ENCODE measurements around the gene SRGAP3.

SRGAP3 gene

GRCh38 chr3:8978551-8978950 is 270.9 kb downstream of the SRGAP3 start:
- H3K4me3 ChIP-seq (ENCODE audit: low read depth, low read length) = no peak overlapping the region
- no peak overlapping the region for H3K9ac ChIP-seq (ENCODE audit: low read length)
- no peak overlapping the region for H3K27ac ChIP-seq (ENCODE audit: low read depth, low read length)
- H3K27me3 ChIP-seq (ENCODE audit: control insufficient read depth, insufficient read depth, low read length) = no peaks in the 10 kb centered on the region
- H3K4me1 ChIP-seq (ENCODE audit: control insufficient read depth, insufficient read depth, low read length) = peaks cover 6% of the 10 kb centered on the region; the same call in 1 of the 2 replicates
- peaks cover 9% of the 10 kb centered on the region for H3K9me3 ChIP-seq (ENCODE audit: control insufficient read depth, insufficient read depth, low read depth, low read length)
- no peaks in the 10 kb centered on the region for H3K36me3 ChIP-seq (ENCODE audit: control insufficient read depth, insufficient read depth, low read length)

- no peaks in the 10 kb centered on the region for H3K36me3 ChIP-seq (ENCODE audit: control insufficient read depth, insufficient read depth, low read length)
- peaks cover 6% of the 10 kb centered on the region; the same call in 1 of the 2 replicates for H3K4me1 ChIP-seq (ENCODE audit: control insufficient read depth, insufficient read depth, low read length)
- no peak overlapping the region for H3K27ac ChIP-seq (ENCODE audit: low read depth, low read length)
- peaks cover 3% of the 10 kb centered on the region; the same call in 1 of the 2 replicates for H3K27me3 ChIP-seq (ENCODE audit: control insufficient read depth, insufficient read depth, low read length)
- H3K9ac ChIP-seq (ENCODE audit: low read length) = no peak overlapping the region
- peaks cover 9% of the 10 kb centered on the region for H3K9me3 ChIP-seq (ENCODE audit: control insufficient read depth, insufficient read depth, low read depth, low read length)
- H3K4me3 ChIP-seq (ENCODE audit: low read depth, low read length) = no peak overlapping the region
Measured at GRCh38 chr3:8976540-8977182, 272.8 kb downstream of the SRGAP3 start.

- H3K36me3 ChIP-seq (ENCODE audit: control insufficient read depth, insufficient read depth, low read length) = no peaks in the 10 kb centered on the region
- H3K9ac ChIP-seq (ENCODE audit: low read length) = no peak overlapping the region
- H3K4me3 ChIP-seq (ENCODE audit: low read depth, low read length) = no peak overlapping the region
- H3K27me3 ChIP-seq (ENCODE audit: control insufficient read depth, insufficient read depth, low read length) = peaks cover 9% of the 10 kb centered on the region; the same call in 1 of the 2 replicates
- H3K27ac ChIP-seq (ENCODE audit: low read depth, low read length) = no peak overlapping the region
- peaks cover 6% of the 10 kb centered on the region; the same call in 1 of the 2 replicates for H3K4me1 ChIP-seq (ENCODE audit: control insufficient read depth, insufficient read depth, low read length)
- H3K9me3 ChIP-seq (ENCODE audit: control insufficient read depth, insufficient read depth, low read depth, low read length) = peaks cover 9% of the 10 kb centered on the region
Measured at GRCh38 chr3:8975081-8976020, 274.1 kb downstream of the SRGAP3 start.

GRCh38 chr3:8974458-8974857 is 275.0 kb downstream of the SRGAP3 start:
- H3K4me3 ChIP-seq (ENCODE audit: low read depth, low read length) = no peak overlapping the region
- no peak overlapping the region for H3K9ac ChIP-seq (ENCODE audit: low read length)
- peaks cover 6% of the 10 kb centered on the region; the same call in 1 of the 2 replicates for H3K4me1 ChIP-seq (ENCODE audit: control insufficient read depth, insufficient read depth, low read length)
- peaks cover 9% of the 10 kb centered on the region; the same call in 1 of the 2 replicates for H3K27me3 ChIP-seq (ENCODE audit: control insufficient read depth, insufficient read depth, low read length)
- no peak overlapping the region for H3K27ac ChIP-seq (ENCODE audit: low read depth, low read length)
- H3K9me3 ChIP-seq (ENCODE audit: control insufficient read depth, insufficient read depth, low read depth, low read length) = peaks cover 9% of the 10 kb centered on the region; the same call in 1 of the 2 replicates
- no peaks in the 10 kb centered on the region for H3K36me3 ChIP-seq (ENCODE audit: control insufficient read depth, insufficient read depth, low read length)

- Histone ChIP-seq H3K27ac (ENCODE audit: low read depth, low read length) (no peak overlapping the region), H3K4me1 (ENCODE audit: control insufficient read depth, insufficient read depth, low read length) (peaks cover 6% of the 10 kb centered on the region; the same call in 1 of the 2 replicates), H3K9me3 (ENCODE audit: control insufficient read depth, insufficient read depth, low read depth, low read length) (no peaks in the 10 kb centered on the region), H3K9ac (ENCODE audit: low read length) (no peak overlapping the region), H3K4me3 (ENCODE audit: low read depth, low read length) (no peak overlapping the region), H3K27me3 (ENCODE audit: control insufficient read depth, insufficient read depth, low read length) (peaks cover 9% of the 10 kb centered on the region; the same call in 1 of the 2 replicates), H3K36me3 (ENCODE audit: control insufficient read depth, insufficient read depth, low read length) (no peaks in the 10 kb centered on the region)
Measured at GRCh38 chr3:8972639-8973038, 276.8 kb downstream of the SRGAP3 start.

- H3K27ac ChIP-seq (ENCODE audit: low read depth, low read length) = no peak overlapping the region
- H3K9me3 ChIP-seq (ENCODE audit: control insufficient read depth, insufficient read depth, low read depth, low read length) = no peaks in the 10 kb centered on the region
- H3K4me1 ChIP-seq (ENCODE audit: control insufficient read depth, insufficient read depth, low read length) = peaks cover 6% of the 10 kb centered on the region; the same call in 1 of the 2 replicates
- no peak overlapping the region for H3K9ac ChIP-seq (ENCODE audit: low read length)
- H3K27me3 ChIP-seq (ENCODE audit: control insufficient read depth, insufficient read depth, low read length) = peaks cover 9% of the 10 kb centered on the region; the same call in 1 of the 2 replicates
- no peaks in the 10 kb centered on the region for H3K36me3 ChIP-seq (ENCODE audit: control insufficient read depth, insufficient read depth, low read length)
- H3K4me3 ChIP-seq (ENCODE audit: low read depth, low read length) = no peak overlapping the region
Measured at GRCh38 chr3:8970971-8971589, 278.4 kb downstream of the SRGAP3 start.

- H3K4me1 ChIP-seq (ENCODE audit: control insufficient read depth, insufficient read depth, low read length) = peaks cover 16% of the 10 kb centered on the region
Measured at GRCh38 chr3:8969241-8969640, 280.2 kb downstream of the SRGAP3 start.

GRCh38 chr3:8968375-8968882 is 281.0 kb downstream of the SRGAP3 start:
- H3K27me3 ChIP-seq (ENCODE audit: control insufficient read depth, insufficient read depth, low read length) = peaks cover 9% of the 10 kb centered on the region; the same call in 1 of the 2 replicates
- H3K9ac ChIP-seq (ENCODE audit: low read length) = no peak overlapping the region
- H3K4me1 ChIP-seq (ENCODE audit: control insufficient read depth, insufficient read depth, low read length) = peaks cover 24% of the 10 kb centered on the region
- no peaks in the 10 kb centered on the region for H3K36me3 ChIP-seq (ENCODE audit: control insufficient read depth, insufficient read depth, low read length)
- no peaks in the 10 kb centered on the region for H3K9me3 ChIP-seq (ENCODE audit: control insufficient read depth, insufficient read depth, low read depth, low read length)
- H3K27ac ChIP-seq (ENCODE audit: low read depth, low read length) = no peak overlapping the region
- no peak overlapping the region for H3K4me3 ChIP-seq (ENCODE audit: low read depth, low read length)

More at GRCh38 chr3:8969241-8969640, 280.2 kb downstream of the SRGAP3 start:
- Histone ChIP-seq H3K27ac (ENCODE audit: low read depth, low read length) (no peak overlapping the region), H3K9ac (ENCODE audit: low read length) (no peak overlapping the region), H3K27me3 (ENCODE audit: control insufficient read depth, insufficient read depth, low read length) (peaks cover 9% of the 10 kb centered on the region; the same call in 1 of the 2 replicates), H3K36me3 (ENCODE audit: control insufficient read depth, insufficient read depth, low read length) (no peaks in the 10 kb centered on the region), H3K9me3 (ENCODE audit: control insufficient read depth, insufficient read depth, low read depth, low read length) (no peaks in the 10 kb centered on the region), H3K4me3 (ENCODE audit: low read depth, low read length) (no peak overlapping the region)

GRCh38 chr3:8967553-8967952 is 281.9 kb downstream of the SRGAP3 start:
- Histone ChIP-seq H3K4me1 (ENCODE audit: control insufficient read depth, insufficient read depth, low read length) (peaks cover 24% of the 10 kb centered on the region), H3K27me3 (ENCODE audit: control insufficient read depth, insufficient read depth, low read length) (peaks cover 9% of the 10 kb centered on the region; the same call in 1 of the 2 replicates), H3K9me3 (ENCODE audit: control insufficient read depth, insufficient read depth, low read depth, low read length) (no peaks in the 10 kb centered on the region), H3K36me3 (ENCODE audit: control insufficient read depth, insufficient read depth, low read length) (no peaks in the 10 kb centered on the region), H3K9ac (ENCODE audit: low read length) (no peak overlapping the region), H3K4me3 (ENCODE audit: low read depth, low read length) (no peak overlapping the region), H3K27ac (ENCODE audit: low read depth, low read length) (no peak overlapping the region)

- Histone ChIP-seq H3K9ac (ENCODE audit: low read length) (no peak overlapping the region), H3K9me3 (ENCODE audit: control insufficient read depth, insufficient read depth, low read depth, low read length) (no peaks in the 10 kb centered on the region), H3K27ac (ENCODE audit: low read depth, low read length) (no peak overlapping the region), H3K4me1 (ENCODE audit: control insufficient read depth, insufficient read depth, low read length) (peaks cover 31% of the 10 kb centered on the region), H3K4me3 (ENCODE audit: low read depth, low read length) (no peak overlapping the region), H3K36me3 (ENCODE audit: control insufficient read depth, insufficient read depth, low read length) (no peaks in the 10 kb centered on the region), H3K27me3 (ENCODE audit: control insufficient read depth, insufficient read depth, low read length) (peaks cover 8% of the 10 kb centered on the region; the same call in 1 of the 2 replicates)
Measured at GRCh38 chr3:8966820-8967348, 282.6 kb downstream of the SRGAP3 start.

All from HUES6 (cell line).